GM10847 (cell line): Measurements from ENCODE around the gene CYP2A6.

Experiments
- POLR2A ChIP-seq: IDR thresholded peaks from 2 replicates; pipeline ENCODE4 v1.6.1; 2011; ENCODE audit not compliant: insufficient read length; ENCODE audit errors: extremely low read depth

Gene CYP2A6

DNA sequence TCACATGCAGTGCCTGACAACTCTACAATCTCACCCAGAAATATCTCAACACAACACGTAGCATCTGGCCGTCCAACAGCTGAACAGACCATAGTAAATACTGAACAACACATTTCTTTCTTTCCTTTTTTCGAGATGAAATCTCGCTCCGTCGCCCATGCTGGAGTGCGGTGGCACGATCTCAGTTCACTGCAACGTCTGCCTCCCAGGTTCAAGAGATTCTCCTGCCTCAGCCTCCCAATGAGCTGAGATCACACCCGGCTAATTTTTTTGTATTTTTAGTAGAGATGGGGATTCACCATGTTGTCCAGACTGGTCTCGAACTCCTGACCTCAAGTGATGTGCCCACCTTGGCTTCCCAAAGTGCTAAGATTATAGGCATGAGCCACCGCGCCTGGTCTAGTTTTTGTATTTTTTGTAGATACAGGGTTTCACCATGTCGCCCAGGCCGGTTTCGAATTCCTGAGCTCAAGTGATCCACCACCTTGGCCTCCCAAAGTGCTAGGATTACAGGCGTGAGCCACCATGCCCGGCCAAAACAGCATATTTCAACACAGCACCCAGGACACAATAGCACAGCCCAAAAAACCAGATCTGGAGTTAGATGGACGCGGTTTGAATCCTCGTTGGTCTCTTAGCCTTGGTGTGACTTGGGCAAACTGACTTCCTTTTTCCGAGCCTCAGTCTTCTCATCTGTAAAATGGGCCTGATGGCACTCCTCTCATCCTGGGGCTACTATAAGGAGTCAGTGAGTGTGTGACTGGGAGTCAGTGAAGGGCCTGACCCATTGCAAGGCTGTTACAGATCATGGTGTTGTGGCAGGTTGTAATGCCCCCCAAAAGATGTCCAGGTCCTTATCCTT, 22.6 kb downstream of the CYP2A6 start:
- no peak for TF ChIP-seq POLR2A

- TF ChIP-seq POLR2A = no peak
These were observed 28.1 kb downstream of the CYP2A6 start for GRCh38 chr19:40822161-40822560.

- no peak for TF ChIP-seq POLR2A
These were observed 35.0 kb downstream of the CYP2A6 start for GRCh38 chr19:40815223-40815622.

DNA sequence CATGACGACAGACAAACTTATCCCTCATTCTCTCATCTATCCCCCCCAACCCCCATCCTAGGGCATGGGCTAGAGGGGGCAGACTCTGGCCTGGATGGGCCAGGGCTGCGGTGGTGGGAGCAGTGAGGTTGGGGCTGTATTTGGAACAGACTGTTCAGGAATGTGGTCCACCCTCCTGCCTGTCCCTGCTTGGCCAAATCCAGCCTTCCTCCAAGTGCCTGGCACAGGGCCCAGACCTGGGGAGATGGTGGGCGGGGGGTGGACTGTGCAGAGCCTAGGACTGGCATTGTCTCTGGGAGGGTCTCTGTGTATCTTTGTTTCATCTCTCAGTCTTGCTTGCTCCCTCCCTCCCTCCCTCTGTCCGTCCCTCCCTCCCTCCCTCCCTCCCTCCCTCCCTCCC, 37.1 kb downstream of the CYP2A6 start:
- TF ChIP-seq POLR2A = no peak

DNA sequence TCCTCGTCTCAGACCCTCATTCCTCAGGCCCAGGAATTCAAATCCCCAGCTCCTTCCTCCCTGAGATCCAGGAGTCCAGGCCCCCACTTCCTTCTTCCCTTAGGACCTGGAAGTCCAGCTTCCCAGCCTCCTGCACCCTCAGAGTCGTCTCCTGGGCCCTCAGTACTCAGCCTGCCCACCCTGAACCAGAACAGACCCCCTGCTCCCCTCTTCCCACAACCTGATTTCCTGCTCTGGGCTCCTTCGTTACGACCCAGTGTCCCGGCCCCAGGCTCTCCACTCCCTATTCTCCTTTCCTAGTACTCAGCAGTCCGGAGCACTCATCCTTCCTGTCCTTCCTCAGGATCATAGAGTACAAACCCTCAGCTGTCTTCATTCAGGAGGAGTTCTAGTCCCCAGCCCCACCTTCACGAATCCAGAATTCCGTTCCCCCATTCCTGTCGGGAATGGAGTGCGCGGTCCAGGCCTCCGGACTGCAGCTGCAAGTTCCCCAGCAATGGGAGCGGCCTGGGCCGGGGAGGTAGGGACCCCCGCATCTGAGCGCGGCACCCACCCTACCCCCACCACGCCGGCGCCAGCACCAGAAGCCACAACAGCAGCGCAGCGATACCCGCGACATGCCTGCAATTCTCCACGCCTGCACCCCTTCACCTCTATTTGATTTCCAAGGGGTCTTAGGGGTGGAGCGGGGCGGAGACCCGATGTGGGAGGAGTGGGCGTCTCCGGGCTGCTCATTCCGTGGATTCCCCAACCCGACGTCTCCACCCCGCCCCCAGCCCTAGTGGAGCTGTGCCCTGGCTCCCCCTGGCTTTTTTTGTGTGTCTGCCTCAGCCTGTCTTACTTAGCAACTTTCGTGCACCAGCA, 38.5 kb downstream of the CYP2A6 start:
- no peak for TF ChIP-seq POLR2A

GRCh38 chr19:40810160-40810559, 40.1 kb downstream of the CYP2A6 start:
- no peak for TF ChIP-seq POLR2A

DNA sequence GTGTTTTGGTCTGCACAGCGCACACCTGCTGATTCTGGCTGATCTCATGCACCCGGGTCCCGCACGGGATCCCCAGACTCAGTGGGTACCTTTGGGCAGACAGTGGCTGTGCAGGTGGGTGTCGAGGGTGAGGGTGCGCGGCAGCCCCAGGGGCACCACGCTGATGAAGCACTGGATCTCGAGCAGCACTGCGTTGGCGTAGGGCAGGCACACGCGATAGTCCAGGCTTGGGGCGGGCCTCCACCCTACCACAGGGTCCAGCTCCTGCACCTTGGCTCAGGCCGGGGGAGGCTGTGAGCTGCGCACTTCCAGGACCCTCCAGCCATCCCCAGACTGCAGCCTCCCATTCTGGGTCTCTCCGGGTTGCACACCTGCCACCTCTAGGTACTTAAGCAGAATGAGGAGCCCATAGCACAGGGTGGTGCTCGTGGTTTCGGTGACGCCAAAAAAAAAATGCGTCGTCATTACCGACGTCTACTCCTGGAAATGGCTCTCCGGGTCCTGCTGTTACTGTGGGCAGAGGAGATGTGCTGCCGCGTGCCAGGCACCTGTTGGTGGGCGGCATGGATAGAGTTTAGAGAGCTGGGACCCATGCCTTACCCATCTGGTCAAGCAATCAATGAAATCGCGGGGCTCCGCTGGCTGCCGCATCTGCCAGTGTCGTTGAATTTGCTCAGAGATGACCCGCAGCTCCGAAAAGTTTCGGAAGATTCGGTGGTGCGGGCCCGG, 40.7 kb downstream of the CYP2A6 start:
- no peak for TF ChIP-seq POLR2A

- no peak for TF ChIP-seq POLR2A
These were observed 41.8 kb downstream of the CYP2A6 start for GRCh38 chr19:40808497-40808896.

DNA sequence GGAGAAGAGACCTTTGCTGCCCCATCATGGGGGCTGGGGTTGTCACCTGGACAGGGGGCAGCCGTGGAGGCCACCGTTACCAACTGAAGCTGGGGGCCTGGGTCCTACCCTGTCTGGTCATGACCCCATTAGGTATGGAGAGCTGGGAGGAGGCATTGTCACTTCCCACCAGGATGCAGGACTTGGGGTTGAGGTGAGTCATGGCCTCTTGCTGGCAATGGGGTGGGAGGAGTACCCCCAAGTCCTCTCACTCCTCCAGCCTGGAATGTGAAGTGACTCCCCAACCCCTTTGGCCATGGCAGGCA, 42.3 kb downstream of the CYP2A6 start:
- no peak for TF ChIP-seq POLR2A

DNA sequence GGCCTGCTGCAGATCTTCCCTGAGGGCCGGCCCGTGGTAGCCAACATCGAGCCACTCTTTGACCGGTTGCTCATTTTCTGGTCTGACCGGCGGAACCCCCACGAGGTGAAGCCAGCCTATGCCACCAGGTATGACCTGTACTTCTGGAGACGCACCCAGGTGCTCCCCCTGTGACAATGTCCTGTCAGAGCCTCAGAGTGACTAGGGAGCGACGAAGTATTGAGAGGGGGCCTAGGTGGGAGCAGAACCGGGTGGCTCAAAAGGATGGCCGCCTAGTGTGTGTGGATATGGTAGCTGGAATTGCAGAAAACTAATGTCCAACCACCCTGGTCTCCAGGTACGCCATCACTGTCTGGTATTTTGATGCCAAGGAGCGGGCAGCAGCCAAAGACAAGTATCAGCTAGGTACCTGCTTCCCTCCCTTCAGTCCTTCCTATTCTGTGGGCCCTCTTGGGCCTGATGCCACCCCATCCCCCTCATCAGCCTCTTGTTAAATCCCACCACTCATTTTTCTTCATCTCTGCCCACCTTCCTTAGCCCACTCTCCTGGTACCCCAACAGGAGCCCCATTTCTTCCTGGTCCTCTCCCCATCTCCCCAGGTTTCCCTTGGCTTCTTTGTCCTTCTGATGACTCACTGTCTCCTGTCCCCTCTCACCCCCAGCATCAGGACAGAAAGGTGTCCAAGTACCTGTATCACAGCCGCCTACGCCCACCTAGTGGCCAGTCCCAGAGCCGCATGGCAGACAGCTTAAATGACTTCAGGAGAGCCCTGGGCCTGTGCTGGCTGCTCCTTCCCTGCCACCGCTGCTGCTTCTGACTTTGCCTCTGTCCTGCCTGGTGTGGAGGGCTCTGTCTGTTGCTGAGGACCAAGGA, 42.9 kb downstream of the CYP2A6 start:
- no peak for TF ChIP-seq POLR2A

DNA sequence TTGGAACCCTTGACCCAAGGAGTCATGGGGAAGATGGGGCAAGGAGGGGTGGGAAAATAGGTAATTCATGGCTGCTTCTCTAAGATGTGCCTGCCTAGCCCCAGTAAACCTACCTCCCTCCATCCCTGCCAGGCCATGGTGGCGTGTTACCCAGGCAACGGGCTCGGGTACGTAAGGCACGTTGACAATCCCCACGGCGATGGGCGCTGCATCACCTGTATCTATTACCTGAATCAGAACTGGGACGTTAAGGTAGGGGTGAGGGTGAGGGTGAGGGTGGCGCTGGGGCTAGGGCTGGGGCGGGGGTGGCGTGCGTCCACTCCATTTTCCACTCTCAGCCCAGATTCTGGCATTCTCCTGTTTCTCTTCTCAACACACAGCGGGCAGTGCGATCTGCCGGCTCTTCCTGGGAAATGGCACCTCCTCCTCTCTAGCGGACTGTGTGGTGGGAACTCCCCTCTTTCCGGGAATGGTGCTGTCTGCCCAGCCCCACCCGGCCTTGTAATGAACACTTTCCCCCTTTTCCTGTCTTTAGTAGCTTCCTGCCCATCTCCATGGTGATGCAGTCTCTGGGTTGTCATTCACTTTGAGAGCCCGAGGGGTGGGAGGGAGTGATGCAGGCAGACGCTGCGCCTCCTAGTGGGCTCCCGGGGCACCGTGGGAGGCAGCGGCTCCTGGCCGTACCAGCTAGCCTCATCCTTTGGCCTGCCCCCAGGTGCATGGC, 43.7 kb downstream of the CYP2A6 start:
- TF ChIP-seq POLR2A = no peak

DNA sequence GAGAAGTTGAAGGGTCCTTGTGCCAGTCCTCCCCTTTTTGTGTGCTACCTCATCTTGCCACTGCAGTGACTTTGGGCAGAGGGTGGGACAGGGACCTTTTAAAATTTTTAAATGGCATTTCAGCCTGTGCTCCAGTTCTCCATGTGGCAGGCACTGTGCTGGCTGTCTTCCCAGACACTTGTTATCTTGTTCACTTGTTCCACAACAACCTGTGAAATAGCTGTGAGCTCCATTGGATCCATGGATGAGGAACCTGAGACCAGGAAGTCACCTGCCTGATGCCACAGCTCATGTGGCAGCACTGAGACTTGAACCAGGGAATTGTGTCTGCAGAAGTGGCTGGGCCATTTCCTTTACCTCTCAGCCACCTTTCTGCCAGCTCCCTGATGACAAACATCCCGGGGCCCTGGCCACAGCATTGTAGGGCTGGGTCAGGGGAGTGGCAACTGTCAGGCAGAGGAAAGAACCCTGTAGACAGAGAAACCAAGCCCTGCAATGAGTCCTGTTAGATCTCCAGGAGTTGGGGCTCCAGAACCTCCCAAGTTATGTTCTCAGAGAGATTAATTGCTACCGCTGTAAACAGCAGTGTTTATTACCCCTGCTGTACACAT, 44.9 kb downstream of the CYP2A6 start:
- TF ChIP-seq POLR2A = no peak

DNA sequence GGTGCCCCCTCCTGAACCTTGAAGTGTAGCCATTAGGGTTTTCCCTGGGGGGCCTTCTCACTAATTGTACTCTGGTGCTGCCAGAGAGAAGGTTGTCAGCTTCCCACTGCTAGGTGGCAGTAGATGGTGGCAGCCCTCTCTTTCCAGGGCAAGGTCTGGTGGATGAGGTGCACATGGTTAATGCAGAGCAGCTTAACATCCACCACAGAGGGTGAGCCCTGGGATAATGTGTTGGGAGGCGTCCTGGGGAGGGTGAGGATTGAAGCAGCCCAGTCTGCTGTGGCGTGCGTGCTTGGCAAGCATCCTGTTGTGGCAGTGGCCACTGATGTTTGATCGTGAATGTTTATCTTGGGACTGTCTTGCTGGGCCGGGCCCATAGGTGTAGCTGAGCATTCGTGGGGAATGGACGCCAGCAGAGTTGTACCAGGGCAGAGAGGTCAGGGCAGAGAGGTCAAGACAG, 45.4 kb downstream of the CYP2A6 start:
- TF ChIP-seq POLR2A = no peak
